ENCODE data around the gene BZW2. TPM values are rescaled to one million over a fixed set of nuclear protein-coding genes. Genes with fewer than 3 reads are reported as not detected.
"Not testable (repeated sequence)": the region's sequence is repeated elsewhere in the genome, so short reads cannot be mapped to it uniquely, and the experiment has no call there.

The BZW2 gene
- total RNA-seq, 1 experiment from 2014 or later = 78.6 TPM

DNA sequence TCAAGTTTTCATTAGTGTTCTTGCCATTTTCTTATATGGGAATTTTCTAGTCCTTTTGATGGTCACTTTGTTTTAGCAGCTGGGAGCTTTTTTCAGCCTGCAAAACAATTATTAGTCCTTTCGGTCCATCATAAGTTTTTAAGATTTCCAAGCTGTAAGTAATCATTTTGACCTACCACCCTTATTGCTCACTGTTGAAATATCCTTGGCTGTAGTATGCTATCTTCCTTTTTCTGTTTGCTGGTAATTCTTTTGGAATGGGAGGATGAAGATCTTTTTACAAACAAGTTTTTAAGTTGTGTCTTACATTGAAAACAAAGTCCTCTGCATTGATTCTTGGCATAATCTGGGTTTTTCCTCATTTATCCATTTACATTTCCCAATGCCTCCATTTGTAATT lies 24.0 kb downstream of the BZW2 start:
- Histone ChIP-seq H3K9me3 (replicated peaks) (no peaks in the 10 kb centered on the region), H3K27ac (no peak overlapping the region), H3K4me1 (replicated peaks) (peaks cover 11% of the 10 kb centered on the region), H3K4me3 (no peak overlapping the region), H3K36me3 (peaks cover 26% of the 10 kb centered on the region), H3K27me3 (replicated peaks) (no peaks in the 10 kb centered on the region)
- DNase-seq (ENCODE audit: low read depth in 1 of 2, low spot score in 2 of 2) = no peak

DNA sequence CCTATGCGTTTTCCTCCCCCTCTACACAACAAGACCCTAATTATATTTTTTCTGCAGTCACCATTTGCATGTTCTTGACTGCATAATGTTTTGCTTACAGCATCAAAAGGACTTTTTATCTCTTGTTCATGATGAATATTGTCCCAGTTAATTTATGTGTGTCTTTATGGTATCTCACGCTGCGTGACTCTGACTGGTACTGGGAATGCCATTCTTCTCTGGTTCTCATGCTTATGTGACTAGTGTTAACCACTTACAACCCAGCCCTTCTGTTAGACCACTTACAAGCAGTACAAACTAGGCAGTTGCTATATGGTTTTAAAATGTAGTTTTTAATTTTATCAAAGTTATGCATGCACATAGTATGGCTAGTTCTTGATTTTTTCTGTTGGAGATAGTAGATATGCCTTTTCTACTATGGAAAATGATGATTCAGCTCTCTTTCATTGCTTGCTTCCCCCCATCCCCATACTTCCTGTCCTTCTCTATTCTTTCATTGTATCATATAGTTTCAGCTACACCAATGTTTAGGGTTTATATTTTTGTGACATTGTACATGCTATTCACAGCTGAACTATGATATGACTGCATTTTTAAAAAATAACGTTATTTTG lies 24.9 kb downstream of the BZW2 start:
- peaks cover 31% of the 10 kb centered on the region for H3K36me3 ChIP-seq
- no peak overlapping the region for H3K4me3 ChIP-seq
- DNase-seq (ENCODE audit: low read depth in 1 of 2, low spot score in 2 of 2) = no peak
- no peak overlapping the region for H3K27ac ChIP-seq
- H3K9me3 ChIP-seq (replicated peaks) = no peaks in the 10 kb centered on the region
- H3K27me3 ChIP-seq (replicated peaks) = no peaks in the 10 kb centered on the region
- H3K4me1 ChIP-seq (replicated peaks) = peaks cover 11% of the 10 kb centered on the region

DNA sequence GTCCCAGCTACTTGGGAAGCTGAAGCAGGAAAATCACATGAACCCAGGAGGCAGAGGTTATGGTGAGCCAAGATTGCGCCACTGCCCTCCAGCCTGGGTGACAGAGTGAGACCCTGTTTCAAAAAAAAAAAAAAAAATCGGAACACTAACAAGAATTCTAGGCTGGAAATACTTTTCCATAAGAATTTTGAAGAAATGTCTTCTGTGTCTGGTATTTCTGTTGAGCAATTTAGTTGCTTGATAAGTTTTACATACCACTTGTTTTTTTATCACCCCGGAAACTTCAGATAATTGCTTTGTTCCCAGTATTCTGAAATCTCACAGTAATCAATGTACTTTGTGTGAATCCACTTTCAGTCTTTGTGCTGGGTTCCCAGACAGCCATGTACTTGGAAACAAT lies 25.8 kb downstream of the BZW2 start:
- Histone ChIP-seq H3K36me3 (peaks cover 29% of the 10 kb centered on the region), H3K4me3 (no peak overlapping the region), H3K27me3 (replicated peaks) (no peaks in the 10 kb centered on the region), H3K4me1 (replicated peaks) (peaks cover 11% of the 10 kb centered on the region), H3K27ac (no peak overlapping the region), H3K9me3 (replicated peaks) (no peaks in the 10 kb centered on the region)
- DNase-seq (ENCODE audit: low read depth in 1 of 2, low spot score in 2 of 2) = no peak

DNA sequence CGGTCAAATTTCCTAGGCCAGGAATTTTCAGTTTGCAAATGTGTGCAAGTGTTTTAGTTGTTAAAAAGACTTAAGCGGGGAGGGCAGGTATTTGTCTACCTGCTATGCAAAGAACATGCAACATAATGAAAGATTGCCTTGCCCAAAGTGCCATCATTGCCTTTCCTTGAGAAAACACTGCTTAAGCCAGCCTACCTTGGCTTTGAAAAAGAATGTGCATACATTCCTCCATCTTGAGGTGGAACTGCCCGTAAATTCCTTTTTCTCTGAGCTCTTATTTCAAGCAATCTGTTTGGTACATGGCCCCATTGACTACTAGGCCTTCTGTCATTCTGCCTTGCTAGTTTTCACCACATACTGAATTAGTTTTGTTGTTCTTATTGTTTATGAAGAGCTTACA lies 29.3 kb downstream of the BZW2 start:
- H3K27me3 ChIP-seq (replicated peaks) = no peaks in the 10 kb centered on the region
- H3K4me1 ChIP-seq (replicated peaks) = no peaks in the 10 kb centered on the region
- peaks cover 43% of the 10 kb centered on the region for H3K36me3 ChIP-seq
- H3K9me3 ChIP-seq (replicated peaks) = no peaks in the 10 kb centered on the region
- no peak overlapping the region for H3K27ac ChIP-seq
- no peak for DNase-seq (ENCODE audit: low read depth in 1 of 2, low spot score in 2 of 2)
- no peak overlapping the region for H3K4me3 ChIP-seq

GRCh38 chr7:16677978-16678494 lies 32.1 kb downstream of the BZW2 start:
- no peak overlapping the region for H3K4me3 ChIP-seq
- no peaks in the 10 kb centered on the region for H3K9me3 ChIP-seq (replicated peaks)
- H3K36me3 ChIP-seq = peaks cover 58% of the 10 kb centered on the region
- no peak overlapping the region for H3K27ac ChIP-seq
- H3K4me1 ChIP-seq (replicated peaks) = no peaks in the 10 kb centered on the region
- no peak for DNase-seq (ENCODE audit: low read depth in 1 of 2, low spot score in 2 of 2)
- no peaks in the 10 kb centered on the region for H3K27me3 ChIP-seq (replicated peaks)

GRCh38 chr7:16678645-16679566 lies 32.9 kb downstream of the BZW2 start:
- not testable (repeated sequence) for H3K27me3 ChIP-seq (replicated peaks); H3K4me1 ChIP-seq (replicated peaks); H3K4me3 ChIP-seq; DNase-seq (ENCODE audit: low read depth in 1 of 2, low spot score in 2 of 2); H3K9me3 ChIP-seq (replicated peaks); H3K27ac ChIP-seq
- peaks cover 63% of the 10 kb centered on the region for H3K36me3 ChIP-seq

GRCh38 chr7:16684935-16685334 lies 39.0 kb downstream of the BZW2 start:
- Histone ChIP-seq H3K4me3 (no peak overlapping the region), H3K9me3 (replicated peaks) (no peaks in the 10 kb centered on the region), H3K27me3 (replicated peaks) (no peaks in the 10 kb centered on the region), H3K27ac (no peak overlapping the region), H3K4me1 (replicated peaks) (no peaks in the 10 kb centered on the region), H3K36me3 (peaks cover 61% of the 10 kb centered on the region)
- DNase-seq (ENCODE audit: low read depth in 1 of 2, low spot score in 2 of 2) = no peak

DNA sequence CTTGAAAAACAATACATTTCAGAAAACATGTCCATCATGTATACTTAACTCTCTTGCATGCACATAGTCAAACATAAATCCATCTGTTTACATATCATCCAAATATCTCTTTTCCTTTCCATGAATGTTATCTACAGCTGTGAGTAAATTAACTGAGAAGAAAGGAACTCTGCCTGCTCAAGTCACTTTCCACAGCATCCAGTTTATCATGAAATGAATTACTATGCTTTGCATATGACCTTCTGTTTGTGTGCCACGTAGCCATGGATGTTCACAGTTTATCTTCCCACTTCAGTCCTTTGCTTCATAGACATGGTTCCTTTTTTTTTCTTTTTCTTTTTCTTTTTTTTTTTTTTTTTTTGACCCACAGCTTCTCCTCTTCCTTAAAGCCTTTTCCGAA lies 39.6 kb downstream of the BZW2 start:
- no peak for DNase-seq (ENCODE audit: low read depth in 1 of 2, low spot score in 2 of 2)
- H3K4me3 ChIP-seq = no peak overlapping the region
- H3K27me3 ChIP-seq (replicated peaks) = no peaks in the 10 kb centered on the region
- H3K36me3 ChIP-seq = peaks cover 63% of the 10 kb centered on the region
- no peaks in the 10 kb centered on the region for H3K9me3 ChIP-seq (replicated peaks)
- H3K27ac ChIP-seq = no peak overlapping the region
- H3K4me1 ChIP-seq (replicated peaks) = no peaks in the 10 kb centered on the region

- no peaks in the 10 kb centered on the region for H3K9me3 ChIP-seq (replicated peaks)
- no peak for DNase-seq (ENCODE audit: low read depth in 1 of 2, low spot score in 2 of 2)
- H3K4me1 ChIP-seq (replicated peaks) = no peaks in the 10 kb centered on the region
- H3K36me3 ChIP-seq = peaks cover 54% of the 10 kb centered on the region
- no peak overlapping the region for H3K4me3 ChIP-seq
- no peak overlapping the region for H3K27ac ChIP-seq
- no peaks in the 10 kb centered on the region for H3K27me3 ChIP-seq (replicated peaks)
These were observed 42.3 kb downstream of the BZW2 start for GRCh38 chr7:16688249-16688648.

GRCh38 chr7:16691241-16691640 lies 45.3 kb downstream of the BZW2 start:
- no peaks in the 10 kb centered on the region for H3K4me1 ChIP-seq (replicated peaks)
- no peak overlapping the region for H3K4me3 ChIP-seq
- H3K27me3 ChIP-seq (replicated peaks) = no peaks in the 10 kb centered on the region
- H3K9me3 ChIP-seq (replicated peaks) = no peaks in the 10 kb centered on the region
- H3K27ac ChIP-seq = no peak overlapping the region
- H3K36me3 ChIP-seq = peaks cover 51% of the 10 kb centered on the region
- DNase-seq (ENCODE audit: low read depth in 1 of 2, low spot score in 2 of 2) = no peak

- no peak overlapping the region for H3K27ac ChIP-seq
- H3K4me1 ChIP-seq (replicated peaks) = peaks cover 13% of the 10 kb centered on the region
- no peaks in the 10 kb centered on the region for H3K27me3 ChIP-seq (replicated peaks)
- H3K36me3 ChIP-seq = peaks cover 66% of the 10 kb centered on the region
- no peak for DNase-seq (ENCODE audit: low read depth in 1 of 2, low spot score in 2 of 2)
- H3K9me3 ChIP-seq (replicated peaks) = no peaks in the 10 kb centered on the region
- no peak overlapping the region for H3K4me3 ChIP-seq
These were observed 47.8 kb downstream of the BZW2 start for GRCh38 chr7:16693601-16694318.

GRCh38 chr7:16694806-16695205 lies 48.8 kb downstream of the BZW2 start:
- peaks cover 13% of the 10 kb centered on the region for H3K4me1 ChIP-seq (replicated peaks)
- H3K27ac ChIP-seq = no peak overlapping the region
- H3K36me3 ChIP-seq = peaks cover 67% of the 10 kb centered on the region
- H3K27me3 ChIP-seq (replicated peaks) = no peaks in the 10 kb centered on the region
- no peaks in the 10 kb centered on the region for H3K9me3 ChIP-seq (replicated peaks)
- H3K4me3 ChIP-seq = no peak overlapping the region
- no peak for DNase-seq (ENCODE audit: low read depth in 1 of 2, low spot score in 2 of 2)

GRCh38 chr7:16695621-16696237 lies 49.7 kb downstream of the BZW2 start:
- Histone ChIP-seq H3K36me3 (peaks cover 66% of the 10 kb centered on the region), H3K27me3 (replicated peaks) (no peaks in the 10 kb centered on the region), H3K4me1 (replicated peaks) (peaks cover 13% of the 10 kb centered on the region), H3K9me3 (replicated peaks) (no peaks in the 10 kb centered on the region), H3K4me3 (no peak overlapping the region), H3K27ac (no peak overlapping the region)
- DNase-seq (ENCODE audit: low read depth in 1 of 2, low spot score in 2 of 2) = peak; percentile 45 to 49
